BLaER1 treated with 17β-estradiol and CSF1 and Interleukin-3, amounts not matched to agents 10 nM and 100 nM (cell line): ENCODE results near the gene MAD1L1.

Source experiments
- H3K27ac ChIP-seq, 11 experiments: shearing (Covaris generic); formaldehyde crosslinking; 2 replicates each; pipeline ENCODE4 v1.8.1; 2022
- H3K27me3 ChIP-seq, 11 experiments: shearing (Covaris generic); formaldehyde crosslinking; 2 replicates each; pipeline ENCODE4 v1.8.1; 2022
- H3K36me3 ChIP-seq, 11 experiments: shearing (Covaris generic); formaldehyde crosslinking; 2 replicates each; pipeline ENCODE4 v1.8.1; 2022
- H3K4me1 ChIP-seq, 10 experiments: shearing (Covaris generic); formaldehyde crosslinking; 2 replicates each; pipeline ENCODE4 v1.8.1; 2022
- H3K4me2 ChIP-seq, 11 experiments: shearing (Covaris generic); formaldehyde crosslinking; 2 replicates each; pipeline ENCODE4 v1.8.1; 2022
- H3K4me3 ChIP-seq, 10 experiments: shearing (Covaris generic); formaldehyde crosslinking; 2 replicates each; pipeline ENCODE4 v1.8.1; 2022
- H3K9ac ChIP-seq, 11 experiments: shearing (Covaris generic); formaldehyde crosslinking; 2 replicates each; pipeline ENCODE4 v1.8.1; 2022
- H3K9me3 ChIP-seq, 11 experiments: shearing (Covaris generic); formaldehyde crosslinking; replicated peaks in 1 of 11; 2 replicates each; pipeline ENCODE4 v1.8.1; 2022
- H4K20me1 ChIP-seq, 11 experiments: shearing (Covaris generic); formaldehyde crosslinking; 2 replicates each; pipeline ENCODE4 v1.8.1; 2022
- Cebpa-rat ChIP-seq, 11 experiments: shearing (Covaris generic); IDR thresholded peaks; 2 replicates each; pipeline ENCODE4 v1.8.1; 2022

MAD1L1 gene

DNA sequence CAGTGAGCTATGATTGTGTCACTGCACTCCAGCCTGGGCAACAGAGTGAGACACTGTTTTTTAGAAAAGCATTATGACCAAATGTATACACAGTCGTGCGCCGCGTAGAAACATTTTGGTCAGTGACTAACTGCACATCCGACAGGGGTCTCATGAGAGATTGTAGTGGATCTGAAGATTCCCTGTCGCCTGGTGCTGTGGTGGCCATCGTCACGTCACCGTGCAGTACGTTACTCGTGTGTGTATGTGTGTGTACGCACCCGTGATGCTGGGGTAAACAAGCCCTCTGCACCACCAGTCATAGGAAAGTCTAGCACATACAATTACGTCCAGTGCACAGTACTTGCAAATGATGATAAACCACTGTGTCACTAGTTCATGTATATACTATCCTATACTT, 453.3 kb downstream of the MAD1L1 start:
- Histone ChIP-seq H3K4me3 (no peak overlapping the region), H3K36me3 (no peaks in the 10 kb centered on the region), H3K4me1 (no peaks in the 10 kb centered on the region), H3K4me2 (no peak overlapping the region), H3K9ac (no peak overlapping the region), H3K27me3 (no peaks in the 10 kb centered on the region), H3K27ac (no peak overlapping the region), H4K20me1 (no peaks in the 10 kb centered on the region), H3K9me3 (peaks cover 10 to 33% (median 18%) of the 10 kb centered on the region in 11 experiments; a peak in 21 of 22 replicates)
- no peak for TF ChIP-seq Cebpa-rat (IDR thresholded peaks at IDR 0.05)

DNA sequence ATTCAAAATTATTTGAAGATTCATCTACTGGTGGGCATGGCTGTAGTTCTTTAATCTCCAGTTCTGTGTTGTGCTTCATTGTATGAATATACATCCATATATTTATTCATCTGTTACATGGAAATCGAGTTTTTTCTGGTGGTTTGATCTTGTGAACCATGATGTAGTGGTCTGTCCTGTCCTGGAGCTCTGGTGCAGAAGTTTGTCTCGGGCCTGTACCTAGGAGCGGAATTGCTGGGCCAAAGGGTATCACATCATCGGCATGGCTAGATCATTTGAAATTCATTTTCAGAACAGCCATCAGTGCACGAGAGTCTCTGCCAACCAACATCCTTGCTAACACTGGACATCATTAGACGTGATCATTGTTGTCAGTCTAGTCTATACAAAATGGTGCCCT, 455.6 kb downstream of the MAD1L1 start:
- Histone ChIP-seq H3K9me3 (peaks cover 10 to 41% (median 18%) of the 10 kb centered on the region in 11 experiments; a peak in 21 of 22 replicates), H4K20me1 (no peaks in the 10 kb centered on the region), H3K9ac (no peak overlapping the region), H3K27me3 (no peaks in the 10 kb centered on the region), H3K36me3 (no peaks in the 10 kb centered on the region), H3K4me3 (no peak overlapping the region), H3K4me2 (no peak overlapping the region), H3K27ac (no peak overlapping the region), H3K4me1 (no peaks in the 10 kb centered on the region)
- no peak for TF ChIP-seq Cebpa-rat (IDR thresholded peaks at IDR 0.05)

- Histone ChIP-seq H3K4me2 (no peak overlapping the region), H3K4me3 (no peak overlapping the region), H3K27me3 (no peaks in the 10 kb centered on the region), H3K4me1 (no peaks in the 10 kb centered on the region), H3K27ac (no peak overlapping the region), H3K36me3 (no peaks in the 10 kb centered on the region), H3K9ac (no peak overlapping the region), H3K9me3 (peaks cover 10 to 41% (median 18%) of the 10 kb centered on the region in 11 experiments; a peak in 21 of 22 replicates), H4K20me1 (no peaks in the 10 kb centered on the region)
- TF ChIP-seq Cebpa-rat (IDR thresholded peaks at IDR 0.05) = no peak
These were observed 457.4 kb downstream of the MAD1L1 start for GRCh38 chr7:1775389-1775788.

- Histone ChIP-seq H4K20me1 (no peaks in the 10 kb centered on the region; a peak in 1 of 22 replicates), H3K9ac (no peak overlapping the region), H3K36me3 (no peaks in the 10 kb centered on the region), H3K27me3 (no peaks in the 10 kb centered on the region), H3K4me2 (no peak overlapping the region), H3K4me1 (no peaks in the 10 kb centered on the region), H3K4me3 (no peak overlapping the region), H3K9me3 (peaks cover 0 to 18% (median 0%) of the 10 kb centered on the region in 11 experiments; a peak in 5 of 22 replicates), H3K27ac (no peak overlapping the region)
- TF ChIP-seq Cebpa-rat (IDR thresholded peaks at IDR 0.05) = no peak
These were observed 462.4 kb downstream of the MAD1L1 start for GRCh38 chr7:1770331-1770730.

DNA sequence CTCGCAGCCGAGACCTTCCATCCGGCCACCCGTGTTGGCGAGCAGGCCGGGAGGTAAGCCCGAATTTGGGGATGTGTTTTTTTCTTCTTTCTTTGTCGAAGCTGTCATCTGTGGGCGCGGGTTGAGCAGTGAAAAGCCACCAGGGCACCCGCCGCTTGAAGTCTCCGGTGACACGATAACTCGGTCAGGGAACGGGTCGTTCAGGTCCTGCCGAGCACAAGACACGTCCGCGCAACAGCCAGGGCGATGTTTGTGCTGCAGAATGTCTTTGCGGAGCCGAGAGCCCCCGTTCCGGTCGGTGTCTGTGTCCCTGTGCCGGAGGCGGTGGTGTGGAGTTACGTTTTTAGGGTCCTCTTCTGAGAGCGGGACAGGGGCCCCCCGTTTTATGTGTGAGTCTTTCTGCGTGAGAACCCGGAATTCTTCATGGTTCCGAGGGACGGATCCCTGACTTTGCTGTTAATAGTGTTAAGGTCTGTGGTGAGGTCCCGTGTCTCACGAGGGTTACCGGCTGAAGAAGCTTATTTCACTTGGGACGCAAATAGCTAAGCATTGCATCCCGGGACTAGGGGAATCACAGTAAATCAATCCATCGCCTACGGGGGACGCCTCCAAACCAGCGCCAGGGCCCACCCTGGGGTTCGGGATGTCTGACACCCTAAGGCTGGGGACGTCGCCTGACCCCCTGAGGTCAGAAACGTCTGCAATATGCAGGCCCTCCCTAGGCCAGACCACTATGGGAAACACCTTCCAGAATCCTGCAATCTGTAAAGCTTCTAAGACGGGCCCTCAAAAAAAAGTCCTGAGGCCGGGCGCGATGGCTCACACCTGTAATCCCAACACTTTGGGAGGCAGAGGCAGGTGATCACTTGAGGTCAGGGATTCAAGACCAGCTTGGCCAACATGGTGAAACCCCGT, 463.2 kb downstream of the MAD1L1 start:
- Histone ChIP-seq H3K36me3 (no peaks in the 10 kb centered on the region), H3K9ac (no peak overlapping the region), H3K4me3 (no peak overlapping the region), H3K4me2 (no peak overlapping the region), H3K9me3 (peaks cover 0 to 14% (median under 1%) of the 10 kb centered on the region in 11 experiments; a peak in 8 of 22 replicates), H4K20me1 (no peaks in the 10 kb centered on the region; a peak in 1 of 22 replicates), H3K27ac (no peak overlapping the region), H3K27me3 (no peaks in the 10 kb centered on the region), H3K4me1 (no peaks in the 10 kb centered on the region)
- TF ChIP-seq Cebpa-rat (IDR thresholded peaks at IDR 0.05) = no peak

GRCh38 chr7:1768832-1769231, 463.9 kb downstream of the MAD1L1 start:
- Histone ChIP-seq H3K9ac (no peak overlapping the region), H3K27me3 (no peaks in the 10 kb centered on the region), H3K27ac (no peak overlapping the region), H3K9me3 (peaks cover 3 to 21% (median 8%) of the 10 kb centered on the region in 11 experiments; a peak in 19 of 22 replicates), H3K4me3 (no peak overlapping the region), H3K36me3 (no peaks in the 10 kb centered on the region), H4K20me1 (no peaks in the 10 kb centered on the region; a peak in 1 of 22 replicates), H3K4me1 (no peaks in the 10 kb centered on the region), H3K4me2 (no peak overlapping the region)
- no peak for TF ChIP-seq Cebpa-rat (IDR thresholded peaks at IDR 0.05)

DNA sequence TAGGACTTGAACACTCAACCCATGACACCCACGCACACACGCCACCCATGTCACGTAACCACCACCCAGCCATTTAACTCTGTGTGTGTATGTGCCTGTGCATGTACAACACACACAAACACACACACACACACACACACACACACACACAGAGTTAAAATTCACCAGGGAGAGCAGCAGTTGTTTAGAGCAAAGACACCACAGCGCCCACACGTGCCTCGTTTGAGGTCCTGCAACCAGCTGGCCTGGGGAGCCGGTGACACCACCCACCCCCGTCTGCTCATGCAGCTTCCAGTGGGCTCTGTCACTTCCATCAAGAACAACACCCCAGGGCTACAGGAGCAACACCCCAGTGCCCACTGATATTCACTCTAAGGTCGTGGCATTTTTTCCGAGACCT, 465.2 kb downstream of the MAD1L1 start:
- no peak overlapping the region for H3K4me2 ChIP-seq
- TF ChIP-seq Cebpa-rat (IDR thresholded peaks at IDR 0.05) = no peak
- H4K20me1 ChIP-seq = no peaks in the 10 kb centered on the region; a peak in 1 of 22 replicates
- H3K9me3 ChIP-seq = peaks cover 10 to 27% (median 19%) of the 10 kb centered on the region in 11 experiments
- H3K27me3 ChIP-seq = no peaks in the 10 kb centered on the region
- H3K4me3 ChIP-seq = no peak overlapping the region
- H3K4me1 ChIP-seq = no peaks in the 10 kb centered on the region
- H3K9ac ChIP-seq = no peak overlapping the region
- no peak overlapping the region for H3K27ac ChIP-seq
- H3K36me3 ChIP-seq = no peaks in the 10 kb centered on the region
